Gastroesophageal sphincter (tissue), 4 donors: ENCODE data around the gene PWP2. TPM values are rescaled to one million over a fixed set of nuclear protein-coding genes. Genes with fewer than 3 reads are reported as not detected.
"Not testable (repeated sequence)": the region's sequence is repeated elsewhere in the genome, so short reads cannot be mapped to it uniquely, and the experiment has no call there.

Experiments
- ATAC-seq: fragments of 150-250 bp; one replicate; pipeline ENCODE4 v1.9.1; 2016; ENCODE audit warnings: mild to moderate bottlenecking, moderate library complexity
- H3K27ac ChIP-seq, 4 donors: fragments of 200-600 bp; sonication (generic) in 3 of 4; 1 replicate in 3 of 4; 2 replicates in 1 of 4; pipeline ENCODE4 v1.5.1; 2016 to 2019
- H3K27me3 ChIP-seq: fragments of 200-600 bp; sonication (generic); one replicate; pipeline ENCODE4 v1.5.1; 2019
- H3K36me3 ChIP-seq, 2 donors: fragments of 200-600 bp; sonication (generic); one replicate each; pipeline ENCODE4 v1.5.1; 2019; ENCODE audit warnings: control low read depth in 1 of 2
- H3K4me1 ChIP-seq, 3 donors: fragments of 200-600 bp; sonication (generic); 1 replicate in 2 of 3; 2 replicates in 1 of 3; pipeline ENCODE4 v1.5.1; 2016 to 2019; ENCODE audit warnings: control low read depth in 2 of 3
- H3K4me3 ChIP-seq, 2 donors: fragments of 200-600 bp; sonication (generic); one replicate each; pipeline ENCODE4 v1.5.1; 2019; ENCODE audit warnings: mild to moderate bottlenecking in 1 of 2, moderate library complexity in 1 of 2
- H3K9me3 ChIP-seq, 3 donors: fragments of 200-600 bp; sonication (generic); one replicate each; pipeline ENCODE4 v1.5.1; 2017 to 2019; ENCODE audit warnings: control low read depth in 2 of 3
- WGBS, 2 donors: methylation state at CpG; one replicate each; pipeline ENCODE4 v1.1.5; 2018; ENCODE audit warnings: low coverage in 1 of 2; 5-methylcytosine and 5-hydroxymethylcytosine counted together
- total RNA-seq, 4 donors: library from RNA; depleted of rRNA; stranded (reverse); fragments of >200 nt; gene quantifications; one replicate each; pipeline ENCODE4 v1.1.0, GENCODE V29; 2016

Gene PWP2
- total RNA-seq, 4 donors from 2014 or later = 3.4 to 9.2 (median 6.1) TPM

DNA sequence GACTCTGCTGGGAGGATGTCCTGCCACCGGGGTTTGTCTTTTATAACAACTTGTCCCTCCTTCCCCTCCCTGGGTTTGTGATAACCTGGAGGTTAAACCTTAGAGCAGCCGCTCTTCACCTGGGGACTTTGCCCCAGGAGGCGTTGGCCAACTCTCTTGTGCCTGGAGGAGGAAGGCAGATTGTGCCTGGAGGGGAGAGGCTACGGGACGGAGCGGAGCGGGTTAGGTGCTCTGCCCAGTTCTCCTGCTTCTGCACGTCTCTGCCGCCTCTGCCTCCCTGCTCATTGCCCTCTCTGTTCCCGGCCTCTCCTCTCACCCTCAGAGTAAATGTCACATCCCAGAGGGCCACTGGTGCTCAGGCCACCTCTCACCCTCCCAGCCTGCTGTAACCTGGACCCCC is 63.1 kb downstream of the PWP2 start:
- ATAC-seq, H3K4me1 ChIP-seq, H3K36me3 ChIP-seq, H3K27me3 ChIP-seq, H3K9me3 ChIP-seq, H3K4me3 ChIP-seq, H3K27ac ChIP-seq: not testable (repeated sequence)
- WGBS, 2 donors = no CpG with 5 or more reads among the region's 10 CpGs

DNA sequence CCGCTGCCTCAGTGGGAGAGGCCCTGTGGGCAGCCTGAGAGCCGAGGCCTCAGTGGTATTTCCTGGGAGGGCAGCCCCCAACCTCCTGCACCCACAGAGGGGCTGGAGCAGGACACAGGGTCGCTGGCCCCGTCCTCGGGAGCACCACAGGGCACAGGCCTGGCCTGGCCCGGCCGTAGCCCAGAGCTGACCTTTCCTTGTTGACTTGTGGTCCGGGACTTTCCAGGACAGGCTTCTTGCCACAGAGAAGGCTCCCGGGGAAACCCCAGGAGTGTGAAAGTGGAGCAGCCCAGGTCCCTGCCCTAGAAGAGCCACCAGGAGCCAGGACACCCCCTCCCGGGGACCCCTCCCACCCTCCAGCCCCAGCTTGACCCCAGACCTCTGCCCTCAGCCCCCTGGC is 63.7 kb downstream of the PWP2 start:
- H3K9me3 ChIP-seq, H3K4me3 ChIP-seq, H3K4me1 ChIP-seq, H3K36me3 ChIP-seq, ATAC-seq, H3K27ac ChIP-seq, H3K27me3 ChIP-seq: not testable (repeated sequence)
- no CpG with 5 or more reads among the region's 10 CpGs for WGBS, 2 donors

DNA sequence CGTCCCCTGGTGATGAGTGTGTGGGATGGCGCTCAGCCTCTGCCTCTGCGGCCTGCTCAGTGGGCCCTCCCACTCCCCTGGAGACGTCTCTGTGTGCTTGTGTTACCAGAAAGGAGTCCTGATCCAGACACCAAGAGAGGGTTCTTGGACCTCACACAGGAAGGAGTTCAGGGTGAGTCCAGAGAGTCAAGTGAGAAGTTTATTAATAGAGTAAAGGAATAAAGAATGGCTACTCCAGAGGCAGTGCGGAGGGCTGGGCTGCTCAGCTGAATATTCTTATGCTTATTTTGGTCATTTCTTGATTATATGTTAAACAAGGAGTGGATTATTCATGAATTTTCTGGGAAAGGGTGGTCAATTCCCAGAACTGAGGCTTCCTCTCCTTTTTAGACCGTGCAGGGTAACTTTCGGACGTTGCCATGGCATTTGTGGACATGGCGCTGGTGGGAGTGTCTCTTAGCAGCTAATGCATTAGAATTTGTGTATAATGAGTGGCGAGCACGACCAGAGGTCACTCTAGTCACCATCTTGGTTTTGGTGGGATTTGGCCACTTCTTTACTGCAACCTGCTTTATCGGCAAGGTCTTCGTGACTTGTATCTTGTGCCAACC is 64.9 kb downstream of the PWP2 start:
- ATAC-seq, H3K36me3 ChIP-seq, H3K4me1 ChIP-seq, H3K9me3 ChIP-seq, H3K4me3 ChIP-seq, H3K27ac ChIP-seq, H3K27me3 ChIP-seq: not testable (repeated sequence)
- no CpG with 5 or more reads among the region's 13 CpGs for WGBS, 2 donors

DNA sequence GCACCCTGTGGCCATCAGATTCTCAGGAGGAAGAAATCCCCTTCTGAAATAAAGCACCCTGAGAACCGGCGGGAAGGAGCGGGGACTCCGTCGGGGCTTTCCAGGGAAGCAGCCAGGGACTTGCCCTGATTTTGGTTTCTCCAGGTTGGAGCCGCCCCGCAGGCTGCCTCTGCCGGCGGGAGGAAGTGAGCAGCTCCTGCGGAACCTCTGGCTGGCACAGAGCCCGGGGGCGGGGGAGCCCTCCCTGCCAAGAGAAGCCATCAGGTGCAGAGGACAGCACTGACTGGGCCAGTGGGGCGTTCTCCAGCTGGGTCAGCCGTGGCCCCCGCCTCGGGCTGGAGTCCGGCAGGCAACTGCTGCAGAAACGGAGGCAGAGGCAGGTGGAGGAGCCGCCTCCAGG is 65.5 kb downstream of the PWP2 start:
- not testable (repeated sequence) for H3K4me3 ChIP-seq, H3K9me3 ChIP-seq, H3K36me3 ChIP-seq, H3K27me3 ChIP-seq, ATAC-seq, H3K4me1 ChIP-seq, H3K27ac ChIP-seq
- no CpG with 5 or more reads among the region's 19 CpGs for WGBS, 2 donors

DNA sequence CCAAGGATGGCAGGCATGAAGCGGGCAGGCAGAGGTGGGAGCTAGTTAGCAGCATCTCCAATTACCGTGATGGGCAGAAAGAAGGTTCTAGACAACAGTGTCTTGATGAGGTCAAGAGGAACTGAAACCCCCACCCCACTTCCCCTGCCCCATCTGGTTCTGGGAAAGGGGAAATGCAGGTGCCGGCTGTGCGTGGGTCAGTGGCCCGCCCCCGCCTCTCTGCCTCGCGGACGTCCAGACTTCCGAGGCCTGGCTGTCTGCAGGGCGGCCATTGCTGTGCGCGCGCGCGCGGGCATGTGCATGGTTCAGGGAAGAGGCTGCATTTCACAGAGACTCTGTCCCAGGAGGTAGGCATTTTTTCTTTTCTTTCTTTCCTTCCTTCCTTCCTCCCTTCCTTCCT is 68.0 kb downstream of the PWP2 start:
- H3K36me3 ChIP-seq, H3K4me3 ChIP-seq, H3K9me3 ChIP-seq, H3K27me3 ChIP-seq, H3K27ac ChIP-seq, H3K4me1 ChIP-seq: not testable (repeated sequence)
- WGBS, 2 donors = no CpG with 5 or more reads among the region's 17 CpGs
- ATAC-seq = peak; percentile 36

DNA sequence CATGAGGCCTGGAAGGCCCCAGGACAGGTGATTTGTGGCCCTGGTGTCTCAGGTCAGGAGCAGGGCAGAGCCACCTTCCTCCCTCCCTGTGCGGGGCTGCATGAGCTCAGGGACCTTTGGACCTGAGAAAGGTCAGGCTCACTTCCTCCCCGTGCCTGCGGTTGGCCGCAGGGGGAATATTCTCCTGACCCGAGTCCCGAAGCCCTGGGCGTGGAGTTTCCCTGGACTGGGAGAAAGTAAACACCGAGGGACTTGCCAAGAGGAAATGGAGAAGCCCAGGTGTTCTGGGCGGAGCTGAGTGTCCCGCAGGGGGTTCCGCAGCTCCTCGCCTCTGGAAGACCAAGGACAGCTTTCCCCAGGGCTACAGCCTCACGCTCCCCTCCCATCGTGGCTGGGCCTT is 68.9 kb downstream of the PWP2 start:
- not testable (repeated sequence) for H3K36me3 ChIP-seq, H3K9me3 ChIP-seq, H3K27ac ChIP-seq, H3K27me3 ChIP-seq, H3K4me1 ChIP-seq, H3K4me3 ChIP-seq, ATAC-seq
- no CpG with 5 or more reads among the region's 14 CpGs for WGBS, 2 donors

Other genes starting within 250 kb of the PWP2 start
- 10 to 100 TPM; 27.1 to 46.9 (median 32.2) TPM for gene AGPAT3, start 242.2 kb upstream of the PWP2 start, total RNA-seq
- 10 to 100 TPM; 17.8 to 58.1 (median 32.4) TPM for gene TRAPPC10, start 95.1 kb upstream of the PWP2 start, total RNA-seq
- gene GATD3, start 26.3 kb downstream of the PWP2 start, total RNA-seq = 10 to 100 TPM in 2 of 4 donors, 1 to 10 TPM in 2; 6.1 to 35.6 (median 9.5) TPM
- 1 to 10 TPM in 2 of 4 donors, under 1 TPM in 2; 0.40 to 1.9 (median 0.80) TPM for gene ICOSLG, start 133.5 kb downstream of the PWP2 start, total RNA-seq
- not detected for gene DNMT3L, start 154.5 kb downstream of the PWP2 start, total RNA-seq
- gene AIRE, start 178.5 kb downstream of the PWP2 start, total RNA-seq = not detected
- 100 to 1,000 TPM in 1 of 4 donors, 10 to 100 TPM in 3; 57.7 to 103 (median 72.1) TPM for gene PFKL, start 192.7 kb downstream of the PWP2 start, total RNA-seq
- gene CFAP410, start 232.0 kb downstream of the PWP2 start, total RNA-seq = 10 to 100 TPM; 26.2 to 35.0 (median 30.2) TPM
- gene TRPM2, start 246.2 kb downstream of the PWP2 start, total RNA-seq = 1 to 10 TPM; 1.0 to 3.3 (median 3.1) TPM